Subcutaneous adipose tissue (tissue), 4 donors: Measurements from ENCODE around the gene HSPA12B. TPM values are rescaled to one million over a fixed set of nuclear protein-coding genes. Genes with fewer than 3 reads are reported as not detected.

Experiments
- CTCF ChIP-seq: fragments of 450-650 bp; IDR thresholded peaks from one replicate; pipeline ENCODE4 v1.5.1; 2016; ENCODE audit warnings: low read depth, mild to moderate bottlenecking, control low read depth, antibody characterized with exemption, moderate library complexity
- total RNA-seq, 4 donors: library from RNA; depleted of rRNA; stranded (reverse); fragments of >200 nt; gene quantifications; one replicate each; pipeline ENCODE4 v1.1.0, GENCODE V29; 2016

HSPA12B gene
- total RNA-seq, 4 donors from 2014 or later, result 8.0 to 33.7 (median 8.6) TPM

GRCh38 chr20:3704087-3704486 lies 28.4 kb upstream of the HSPA12B start:
- no peak for TF ChIP-seq CTCF

GRCh38 chr20:3705491-3705969 lies 27.0 kb upstream of the HSPA12B start:
- no peak for TF ChIP-seq CTCF

GRCh38 chr20:3705970-3706739 lies 26.3 kb upstream of the HSPA12B start:
- TF ChIP-seq CTCF, result no peak

- TF ChIP-seq CTCF, result no peak
Measured at GRCh38 chr20:3706774-3707507, 25.5 kb upstream of the HSPA12B start.

GRCh38 chr20:3707508-3707899 lies 25.0 kb upstream of the HSPA12B start:
- TF ChIP-seq CTCF, result no peak

GRCh38 chr20:3710011-3710466 lies 22.4 kb upstream of the HSPA12B start:
- no peak for TF ChIP-seq CTCF

- TF ChIP-seq CTCF, result no peak
Measured at GRCh38 chr20:3710703-3711483, 21.6 kb upstream of the HSPA12B start.
